ENCODE data around the gene VTCN1.

VTCN1 gene

DNA sequence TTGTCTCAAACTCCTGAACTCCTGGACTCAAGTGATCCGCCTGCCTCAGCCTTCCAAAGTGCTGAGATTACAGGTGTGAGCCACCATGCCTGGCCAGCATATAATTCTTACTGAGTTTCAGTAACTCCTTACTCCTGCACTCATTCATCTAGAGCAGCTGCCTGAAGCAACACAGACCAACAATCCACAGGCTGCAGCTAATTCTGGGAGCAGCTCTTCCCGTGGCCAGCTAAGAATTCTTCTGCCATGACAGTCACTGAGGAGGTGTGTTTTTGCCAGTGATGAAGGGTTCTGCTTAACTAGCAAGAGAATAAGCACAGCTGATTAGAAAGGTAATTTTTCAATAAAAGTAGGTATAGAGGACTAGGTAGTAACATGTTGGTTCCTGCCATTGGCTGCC, 5.4 kb downstream of the VTCN1 start:
- H4K12ac ChIP-seq (ENCODE audit: low read depth, low read length): no peak overlapping the region
- peaks cover 44 to 47% of the 10 kb centered on the region in 2 experiments for H3K4me1 ChIP-seq (ENCODE audit: control insufficient read depth in 1 of 2, insufficient read depth in 2 of 2, low read length in 2 of 2)
- no peak overlapping the region for H3K14ac ChIP-seq (ENCODE audit: low read length)
- no peaks in the 10 kb centered on the region for H3K27me3 ChIP-seq (ENCODE audit: insufficient read depth, low read length)
- H3K79me1 ChIP-seq (ENCODE audit: low read length): peaks cover 17% of the 10 kb centered on the region
- H3K4me3 ChIP-seq (ENCODE audit: low read depth, low read length): no peak overlapping the region
- H3K18ac ChIP-seq (ENCODE audit: low read length): no peak overlapping the region
- peaks cover 0 to 7% of the 10 kb centered on the region in 2 experiments for H3K36me3 ChIP-seq (ENCODE audit: control insufficient read depth in 1 of 2, insufficient read depth in 2 of 2, low read length in 2 of 2)
- H3K4me2 ChIP-seq (ENCODE audit: low read length): no peak overlapping the region
- H3K9me3 ChIP-seq (ENCODE audit: insufficient read depth, low read depth, low read length): no peaks in the 10 kb centered on the region
- H2AFZ ChIP-seq (ENCODE audit: insufficient read depth, low read length, poor library complexity): no peak overlapping the region
- H3K9ac ChIP-seq (ENCODE audit: low read length): no peak overlapping the region
- H3K79me2 ChIP-seq (ENCODE audit: control insufficient read depth, insufficient read depth, low read length, poor library complexity): peaks cover 13% of the 10 kb centered on the region
- H4K91ac ChIP-seq (ENCODE audit: low read depth, low read length): no peak overlapping the region
- no peak overlapping the region for H3K27ac ChIP-seq (ENCODE audit: low read depth, low read length)
- H2BK5ac ChIP-seq (ENCODE audit: low read depth, low read length, poor library complexity): no peak overlapping the region
- DNase-seq: peak; percentile 32 to 49
- no peak overlapping the region for H3K23ac ChIP-seq (ENCODE audit: low read length)
- no CpG with 5 or more reads among the region's 2 CpGs for WGBS (ENCODE audit: extremely low coverage, insufficient coverage, insufficient read length)
- H2BK12ac ChIP-seq (ENCODE audit: low read length): no peak overlapping the region
- H2BK120ac ChIP-seq (ENCODE audit: insufficient read depth, low read length, poor library complexity): no peak overlapping the region
- H2AK5ac ChIP-seq (ENCODE audit: low read length): no peak overlapping the region
- no peak overlapping the region for H3K4ac ChIP-seq (ENCODE audit: low read depth, low read length)
- H4K8ac ChIP-seq (ENCODE audit: low read depth, low read length): no peak overlapping the region

DNA sequence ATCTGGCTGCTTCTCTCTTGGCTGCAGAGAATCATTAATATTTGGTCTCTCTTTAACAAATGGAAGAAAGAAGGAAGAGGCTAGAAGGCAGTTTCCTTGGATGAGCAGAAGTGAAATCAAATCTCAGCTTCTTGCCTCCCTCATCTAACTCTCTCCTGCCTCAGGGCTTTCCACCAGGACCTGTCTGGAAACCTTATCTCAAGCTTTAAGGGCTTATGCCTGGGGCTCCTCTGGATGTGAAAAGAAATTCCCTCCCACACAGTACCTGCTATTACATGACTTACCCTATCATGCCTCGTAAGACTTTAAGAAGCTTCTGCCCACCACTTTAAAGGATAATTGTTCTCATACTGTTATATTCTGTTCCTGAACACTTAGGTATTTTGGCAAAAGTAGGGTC, 8.9 kb downstream of the VTCN1 start:
- Histone ChIP-seq H3K23ac (ENCODE audit: low read length) (no peak overlapping the region), H3K79me2 (ENCODE audit: control insufficient read depth, insufficient read depth, low read length, poor library complexity) (no peaks in the 10 kb centered on the region), H3K4me2 (ENCODE audit: low read length) (no peak overlapping the region), H4K91ac (ENCODE audit: low read depth, low read length) (no peak overlapping the region), H2AK5ac (ENCODE audit: low read length) (no peak overlapping the region), H3K4ac (ENCODE audit: low read depth, low read length) (peak overlapping the region; percentile 64), H3K79me1 (ENCODE audit: low read length) (peaks cover 6% of the 10 kb centered on the region), H3K27ac (ENCODE audit: low read depth, low read length) (peak overlapping the region; percentile 9), H2BK12ac (ENCODE audit: low read length) (no peak overlapping the region), H3K9ac (ENCODE audit: low read length) (no peak overlapping the region), H3K4me3 (ENCODE audit: low read depth, low read length) (no peak overlapping the region), H3K14ac (ENCODE audit: low read length) (no peak overlapping the region), H2AFZ (ENCODE audit: insufficient read depth, low read length, poor library complexity) (no peak overlapping the region), H3K36me3 (ENCODE audit: control insufficient read depth in 1 of 2, insufficient read depth in 2 of 2, low read length in 2 of 2) (peaks cover 2 to 9% of the 10 kb centered on the region in 2 experiments), H3K18ac (ENCODE audit: low read length) (no peak overlapping the region), H2BK5ac (ENCODE audit: low read depth, low read length, poor library complexity) (peak overlapping the region; percentile 11), H3K27me3 (ENCODE audit: insufficient read depth, low read length) (no peaks in the 10 kb centered on the region), H4K12ac (ENCODE audit: low read depth, low read length) (no peak overlapping the region), H3K9me3 (ENCODE audit: insufficient read depth, low read depth, low read length) (no peaks in the 10 kb centered on the region), H2BK120ac (ENCODE audit: insufficient read depth, low read length, poor library complexity) (no peak overlapping the region), H4K8ac (ENCODE audit: low read depth, low read length) (no peak overlapping the region), H3K4me1 (ENCODE audit: control insufficient read depth in 1 of 2, insufficient read depth in 2 of 2, low read length in 2 of 2) (peaks cover 20 to 21% of the 10 kb centered on the region in 2 experiments)
- DNase-seq: peak; percentile 92 to 93
- WGBS (ENCODE audit: extremely low coverage, insufficient coverage, insufficient read length): no CpG with 5 or more reads among the region's 1 CpG

DNA sequence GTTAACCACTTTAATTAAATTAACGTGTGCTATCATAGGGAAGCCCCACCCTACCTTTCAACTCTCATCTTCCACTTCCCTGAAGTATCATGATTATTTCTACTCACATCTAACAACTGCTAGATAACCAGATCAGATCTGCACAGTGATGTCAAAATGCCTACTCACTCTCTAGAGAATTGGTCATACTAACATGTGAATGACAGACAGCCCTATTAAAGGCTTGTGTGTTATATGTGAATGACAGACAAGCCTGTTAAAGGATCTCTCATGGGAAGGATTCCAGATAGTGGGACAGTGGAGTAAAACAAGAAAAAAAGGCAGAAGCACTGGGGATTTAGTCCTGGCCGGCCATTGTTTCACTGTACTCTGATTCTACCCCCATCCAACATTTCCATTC, 12.6 kb downstream of the VTCN1 start:
- Histone ChIP-seq H3K4me3 (ENCODE audit: low read depth, low read length) (no peak overlapping the region), H3K36me3 (ENCODE audit: control insufficient read depth in 1 of 2, insufficient read depth in 2 of 2, low read length in 2 of 2) (peaks cover 2 to 9% of the 10 kb centered on the region in 2 experiments), H4K12ac (ENCODE audit: low read depth, low read length) (no peak overlapping the region), H2AK5ac (ENCODE audit: low read length) (no peak overlapping the region), H3K9ac (ENCODE audit: low read length) (no peak overlapping the region), H3K27ac (ENCODE audit: low read depth, low read length) (no peak overlapping the region), H3K4me1 (ENCODE audit: control insufficient read depth in 1 of 2, insufficient read depth in 2 of 2, low read length in 2 of 2) (peaks cover 13 to 16% of the 10 kb centered on the region in 2 experiments), H2BK12ac (ENCODE audit: low read length) (no peak overlapping the region), H2BK120ac (ENCODE audit: insufficient read depth, low read length, poor library complexity) (no peak overlapping the region), H3K14ac (ENCODE audit: low read length) (no peak overlapping the region), H3K27me3 (ENCODE audit: insufficient read depth, low read length) (no peaks in the 10 kb centered on the region), H3K79me2 (ENCODE audit: control insufficient read depth, insufficient read depth, low read length, poor library complexity) (no peaks in the 10 kb centered on the region), H3K79me1 (ENCODE audit: low read length) (peaks cover 6% of the 10 kb centered on the region), H3K4me2 (ENCODE audit: low read length) (no peak overlapping the region), H4K91ac (ENCODE audit: low read depth, low read length) (no peak overlapping the region), H2BK5ac (ENCODE audit: low read depth, low read length, poor library complexity) (no peak overlapping the region), H3K4ac (ENCODE audit: low read depth, low read length) (no peak overlapping the region), H2AFZ (ENCODE audit: insufficient read depth, low read length, poor library complexity) (no peak overlapping the region), H4K8ac (ENCODE audit: low read depth, low read length) (no peak overlapping the region), H3K23ac (ENCODE audit: low read length) (no peak overlapping the region), H3K9me3 (ENCODE audit: insufficient read depth, low read depth, low read length) (no peaks in the 10 kb centered on the region), H3K18ac (ENCODE audit: low read length) (no peak overlapping the region)
- WGBS (ENCODE audit: extremely low coverage, insufficient coverage, insufficient read length): no CpG with 5 or more reads among the region's 2 CpGs
- no peak for DNase-seq

DNA sequence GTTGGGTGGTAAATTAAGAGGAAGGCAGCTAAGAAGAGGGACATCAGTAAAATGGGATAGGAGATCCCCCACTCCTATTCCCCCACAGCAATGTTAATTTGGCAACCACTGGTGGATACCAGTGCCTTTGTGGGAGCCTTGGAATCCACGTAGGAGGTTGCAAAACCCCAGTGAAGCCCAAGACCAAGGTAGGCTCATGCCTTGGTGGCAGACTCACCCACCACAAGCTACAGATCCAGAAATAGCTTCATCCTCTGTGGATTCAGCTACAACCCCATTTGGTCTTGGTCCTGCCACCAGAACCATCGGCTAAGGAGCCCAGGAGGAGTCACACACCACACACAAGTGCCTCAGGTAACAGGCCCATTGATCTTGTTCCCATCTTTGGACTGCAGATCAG, 21.0 kb downstream of the VTCN1 start:
- no peak overlapping the region for H3K27ac ChIP-seq (ENCODE audit: low read depth, low read length)
- H3K4ac ChIP-seq (ENCODE audit: low read depth, low read length): no peak overlapping the region
- H4K8ac ChIP-seq (ENCODE audit: low read depth, low read length): no peak overlapping the region
- H2AFZ ChIP-seq (ENCODE audit: insufficient read depth, low read length, poor library complexity): no peak overlapping the region
- H3K79me2 ChIP-seq (ENCODE audit: control insufficient read depth, insufficient read depth, low read length, poor library complexity): peaks cover 1% of the 10 kb centered on the region
- no peak overlapping the region for H3K4me3 ChIP-seq (ENCODE audit: low read depth, low read length)
- WGBS (ENCODE audit: extremely low coverage, insufficient coverage, insufficient read length): no CpG with 5 or more reads among the region's 2 CpGs
- H2BK120ac ChIP-seq (ENCODE audit: insufficient read depth, low read length, poor library complexity): no peak overlapping the region
- H2BK12ac ChIP-seq (ENCODE audit: low read length): no peak overlapping the region
- no peak overlapping the region for H2AK5ac ChIP-seq (ENCODE audit: low read length)
- no peak overlapping the region for H4K91ac ChIP-seq (ENCODE audit: low read depth, low read length)
- H2BK5ac ChIP-seq (ENCODE audit: low read depth, low read length, poor library complexity): no peak overlapping the region
- no peaks in the 10 kb centered on the region for H3K79me1 ChIP-seq (ENCODE audit: low read length)
- H3K18ac ChIP-seq (ENCODE audit: low read length): no peak overlapping the region
- H3K9ac ChIP-seq (ENCODE audit: low read length): no peak overlapping the region
- H3K23ac ChIP-seq (ENCODE audit: low read length): no peak overlapping the region
- no peaks in the 10 kb centered on the region for H3K27me3 ChIP-seq (ENCODE audit: insufficient read depth, low read length)
- H3K9me3 ChIP-seq (ENCODE audit: insufficient read depth, low read depth, low read length): no peaks in the 10 kb centered on the region
- peaks cover 0 to 4% of the 10 kb centered on the region in 2 experiments for H3K36me3 ChIP-seq (ENCODE audit: control insufficient read depth in 1 of 2, insufficient read depth in 2 of 2, low read length in 2 of 2)
- DNase-seq: no peak
- H3K4me2 ChIP-seq (ENCODE audit: low read length): no peak overlapping the region
- peaks cover 0 to 7% of the 10 kb centered on the region in 2 experiments for H3K4me1 ChIP-seq (ENCODE audit: control insufficient read depth in 1 of 2, insufficient read depth in 2 of 2, low read length in 2 of 2)
- no peak overlapping the region for H4K12ac ChIP-seq (ENCODE audit: low read depth, low read length)
- no peak overlapping the region for H3K14ac ChIP-seq (ENCODE audit: low read length)

All from trophoblast cell (in vitro differentiated cells and primary cell).